HL-60 (cell line): Measurements from ENCODE around the gene OR8B4.

Experiments used
- CTCF ChIP-seq: IDR thresholded peaks from one replicate; pipeline ENCODE4 v1.5.1; 2011; ENCODE audit warnings: low read length, control low read depth, inconsistent platforms; ENCODE audit not compliant: insufficient read depth
- GABPA ChIP-seq: IDR thresholded peaks from 2 replicates; pipeline ENCODE4 v1.6.1; 2012; ENCODE audit warnings: low read depth
- POLR2AphosphoS5 ChIP-seq: IDR thresholded peaks from 2 replicates; pipeline ENCODE4 v1.6.1; 2012; ENCODE audit warnings: low read depth
- REST ChIP-seq: IDR thresholded peaks from 2 replicates; pipeline ENCODE4 v1.6.1; 2012; ENCODE audit warnings: low read depth; ENCODE audit not compliant: insufficient replicate concordance
- SPI1 ChIP-seq: IDR thresholded peaks from 2 replicates; pipeline ENCODE4 v1.6.1; 2012; ENCODE audit warnings: low read depth, mild to moderate bottlenecking, borderline replicate concordance

- TF ChIP-seq CTCF (no peak), POLR2AphosphoS5 (no peak), REST (no peak), GABPA (no peak), SPI1 (no peak)
Observed at GRCh38 chr11:124463324-124463723, 38.7 kb upstream of the OR8B4 start.
